Lower lobe of right lung (tissue), 2 donors: Measurements from ENCODE around the gene SLC25A53. TPM values are rescaled to one million over a fixed set of nuclear protein-coding genes. Genes with fewer than 3 reads are reported as not detected.
"Not testable (repeated sequence)": the region's sequence is repeated elsewhere in the genome, so short reads cannot be mapped to it uniquely, and the experiment has no call there.

Experiments
- ATAC-seq, 2 donors: fragments of 200-7000 bp; cut with Tn5 transposase; one replicate each; pipeline ENCODE4 v1.9.1; 2020 to 2022; ENCODE audit warnings: mild to moderate bottlenecking in 2 of 2, moderate library complexity in 2 of 2
- DNase-seq: peaks from one replicate; pipeline ENCODE4 v3.0.0-alpha.2; 2020
- H3K27ac ChIP-seq: fragments of 200-600 bp; one replicate; pipeline ENCODE4 v1.8.0; 2022
- H3K27me3 ChIP-seq: fragments of 200-600 bp; one replicate; pipeline ENCODE4 v1.8.0; 2022; ENCODE audit warnings: low read depth
- H3K36me3 ChIP-seq: fragments of 200-600 bp; one replicate; pipeline ENCODE4 v1.8.0; 2022; ENCODE audit warnings: mild to moderate bottlenecking
- H3K4me1 ChIP-seq: fragments of 200-600 bp; one replicate; pipeline ENCODE4 v1.8.0; 2022
- H3K4me3 ChIP-seq: fragments of 200-600 bp; one replicate; pipeline ENCODE4 v1.8.0; 2022; ENCODE audit warnings: mild to moderate bottlenecking
- H3K9me3 ChIP-seq: fragments of 200-600 bp; one replicate; pipeline ENCODE4 v1.8.0; 2022
- intact Hi-C: fragments of 100-400 bp; cut with DNase I; formaldehyde crosslinking; loops from one replicate; pipeline ENCODE4 v1.11.0; 2022
- total RNA-seq: library from RNA; stranded (reverse); fragmentation: NEBNext Ultra II Directional; extraction: Animal tissue kit (Norgen Biotek cat#: 25700); gene quantifications from one replicate; pipeline ENCODE4 v1.2.1, GENCODE V29; 2021
- TF ChIP-seq, protein P1 (sequence below): fragments of 200-600 bp; IDR thresholded peaks from one replicate; pipeline ENCODE4 v1.8.0; 2022; ENCODE audit warnings: antibody characterized with exemption, mild to moderate bottlenecking
- donor health status: DM: no; HTN: yes; CAD: no; lungs with severe emphysema.

SLC25A53 gene
- total RNA-seq, 1 donor from 2014 or later = 13.4 TPM

DNA sequence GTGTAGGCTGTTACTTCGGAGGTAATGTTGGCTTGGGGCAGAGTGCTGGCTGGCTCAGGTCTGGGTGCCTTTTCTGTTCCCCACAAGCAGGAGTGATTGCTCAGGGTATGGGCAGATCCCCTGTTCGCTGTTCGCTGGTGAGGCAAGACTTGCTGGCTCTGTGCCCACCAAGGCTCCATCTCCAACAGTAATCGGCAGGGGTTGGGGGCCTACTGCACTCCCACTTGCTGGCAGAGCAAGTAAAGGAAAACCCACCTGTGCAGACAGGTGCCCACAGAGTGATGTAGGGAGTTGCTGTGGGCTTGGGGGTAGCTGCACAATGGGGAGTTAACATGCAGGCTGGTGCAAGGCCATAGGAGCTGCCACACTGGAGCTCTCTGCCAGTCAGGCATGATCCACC, 72.7 kb downstream of the SLC25A53 start:
- Histone ChIP-seq H3K27me3 (no peaks in the 10 kb centered on the region), H3K9me3 (no peaks in the 10 kb centered on the region), H3K27ac (no peak overlapping the region), H3K36me3 (no peaks in the 10 kb centered on the region), H3K4me1 (no peaks in the 10 kb centered on the region), H3K4me3 (no peak overlapping the region)
- TF ChIP-seq, protein P1, sequence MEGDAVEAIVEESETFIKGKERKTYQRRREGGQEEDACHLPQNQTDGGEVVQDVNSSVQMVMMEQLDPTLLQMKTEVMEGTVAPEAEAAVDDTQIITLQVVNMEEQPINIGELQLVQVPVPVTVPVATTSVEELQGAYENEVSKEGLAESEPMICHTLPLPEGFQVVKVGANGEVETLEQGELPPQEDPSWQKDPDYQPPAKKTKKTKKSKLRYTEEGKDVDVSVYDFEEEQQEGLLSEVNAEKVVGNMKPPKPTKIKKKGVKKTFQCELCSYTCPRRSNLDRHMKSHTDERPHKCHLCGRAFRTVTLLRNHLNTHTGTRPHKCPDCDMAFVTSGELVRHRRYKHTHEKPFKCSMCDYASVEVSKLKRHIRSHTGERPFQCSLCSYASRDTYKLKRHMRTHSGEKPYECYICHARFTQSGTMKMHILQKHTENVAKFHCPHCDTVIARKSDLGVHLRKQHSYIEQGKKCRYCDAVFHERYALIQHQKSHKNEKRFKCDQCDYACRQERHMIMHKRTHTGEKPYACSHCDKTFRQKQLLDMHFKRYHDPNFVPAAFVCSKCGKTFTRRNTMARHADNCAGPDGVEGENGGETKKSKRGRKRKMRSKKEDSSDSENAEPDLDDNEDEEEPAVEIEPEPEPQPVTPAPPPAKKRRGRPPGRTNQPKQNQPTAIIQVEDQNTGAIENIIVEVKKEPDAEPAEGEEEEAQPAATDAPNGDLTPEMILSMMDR = no peak
- intact Hi-C loops = no loop called here
- DNase-seq (no peak), ATAC-seq (no peak)

DNA sequence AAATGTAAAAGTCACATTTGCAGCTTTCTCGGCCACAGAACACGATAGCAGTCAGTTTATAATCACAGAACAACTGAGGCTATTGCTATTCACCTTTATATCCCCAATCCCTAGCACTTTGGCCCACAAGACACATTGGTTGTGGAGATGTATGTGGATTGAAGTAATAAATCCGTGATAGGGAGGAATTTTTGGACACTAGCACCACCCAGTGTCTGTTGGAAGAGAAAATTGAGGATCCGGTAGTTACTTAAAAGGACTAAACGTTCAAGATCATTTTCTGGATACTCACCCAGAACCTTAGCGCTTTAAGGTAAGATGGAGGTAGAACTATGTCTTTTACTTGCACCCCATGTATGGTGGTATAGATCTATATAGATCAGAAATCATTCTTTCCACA, 79.0 kb downstream of the SLC25A53 start:
- H3K36me3 ChIP-seq, H3K27me3 ChIP-seq, intact Hi-C loops, H3K27ac ChIP-seq, H3K4me1 ChIP-seq, H3K9me3 ChIP-seq, ATAC-seq, H3K4me3 ChIP-seq, DNase-seq: not testable (repeated sequence)

DNA sequence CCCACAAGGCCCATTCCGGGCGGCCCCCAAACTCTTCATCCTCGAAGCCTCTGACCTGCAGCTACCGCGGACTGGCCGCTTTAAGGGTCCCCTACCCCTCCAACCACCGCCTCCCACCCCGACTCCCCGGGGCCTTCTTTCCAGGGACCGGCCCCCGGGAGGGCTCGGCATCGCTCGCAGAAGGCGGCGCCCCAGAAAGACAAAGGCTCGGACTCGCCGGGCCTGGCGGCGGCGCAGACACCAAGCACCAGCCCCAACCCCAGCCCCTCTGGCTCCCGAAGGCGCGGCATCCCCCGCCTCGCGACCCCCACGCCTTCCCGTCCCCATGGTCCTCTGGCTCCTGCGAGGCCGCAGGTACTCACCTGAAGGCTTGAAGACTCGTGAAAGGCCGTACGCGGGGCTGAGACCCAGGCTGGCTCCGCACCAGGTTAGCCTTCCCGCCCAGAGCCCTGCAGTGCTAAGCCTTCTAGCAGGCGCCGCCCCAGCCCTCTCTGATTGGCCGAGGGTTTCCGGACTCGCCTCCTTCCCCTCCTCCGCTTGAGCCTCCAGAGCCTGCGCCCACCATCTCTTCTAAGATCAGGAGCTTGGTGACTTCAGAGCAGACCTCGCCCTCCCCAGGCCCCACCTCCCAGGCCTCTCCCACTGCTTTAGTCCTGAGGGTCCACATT, 80.9 kb downstream of the SLC25A53 start, which contains the start of gene TMSB15C:
Gene TMSB15C (minus strand): TSS at position 459 of the 668 bp plus-strand sequence.
- H3K36me3 ChIP-seq, H3K4me3 ChIP-seq, DNase-seq, H3K4me1 ChIP-seq, intact Hi-C loops, H3K27me3 ChIP-seq, H3K9me3 ChIP-seq, H3K27ac ChIP-seq: not testable (repeated sequence)
- peak; percentile 88 to 94 for ATAC-seq

DNA sequence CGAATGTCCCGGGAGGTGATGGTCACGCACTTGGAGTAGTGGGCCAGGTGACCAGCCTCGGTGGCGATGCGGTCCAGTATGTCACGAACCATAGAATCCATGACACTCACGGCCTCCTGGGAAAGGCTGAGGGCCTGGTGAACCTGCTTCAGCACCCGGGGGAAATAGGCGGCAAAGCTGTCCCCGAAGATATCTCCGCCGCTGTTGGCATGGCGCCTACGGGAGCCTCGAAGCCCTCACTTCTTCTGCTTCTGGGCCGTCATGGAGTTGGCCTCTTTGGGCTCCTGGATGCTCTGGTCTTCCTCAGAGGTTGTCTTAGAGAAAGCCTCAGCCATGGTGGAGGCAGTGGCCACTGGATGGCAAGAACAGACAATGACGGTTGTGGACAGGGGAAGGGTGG, 94.2 kb downstream of the SLC25A53 start:
- ATAC-seq, H3K4me1 ChIP-seq, DNase-seq, H3K9me3 ChIP-seq, H3K27me3 ChIP-seq, H3K36me3 ChIP-seq, intact Hi-C loops, H3K27ac ChIP-seq, H3K4me3 ChIP-seq: not testable (repeated sequence)

DNA sequence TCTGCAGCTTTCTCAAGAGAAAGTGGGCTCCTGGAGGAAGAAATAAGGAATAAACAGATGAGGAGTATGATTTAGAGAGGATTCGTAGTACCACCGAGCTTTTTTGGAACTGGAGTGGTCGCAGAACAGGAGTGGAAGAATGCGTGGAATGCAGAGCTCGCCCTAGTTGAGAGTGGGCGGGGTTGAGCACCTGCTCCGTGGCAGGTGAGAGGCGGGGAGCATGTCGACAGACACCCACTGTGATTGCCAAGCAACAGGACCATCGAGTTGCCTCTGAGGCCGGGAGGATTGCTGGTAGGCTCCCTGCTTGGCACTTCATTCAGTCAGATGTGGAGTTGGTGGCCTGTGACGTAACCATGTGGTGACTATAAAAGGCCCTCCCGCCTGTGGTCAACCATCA, 101.9 kb downstream of the SLC25A53 start:
- peak in 1 of 2 donors; percentile 48 for ATAC-seq
- DNase-seq, H3K27me3 ChIP-seq, H3K4me1 ChIP-seq, intact Hi-C loops, H3K4me3 ChIP-seq, H3K9me3 ChIP-seq, H3K36me3 ChIP-seq, H3K27ac ChIP-seq: not testable (repeated sequence)

Other genes starting within 250 kb of the SLC25A53 start
- 1.2 TPM for gene TMSB15B, start 194.4 kb downstream of the SLC25A53 start, total RNA-seq
- gene H2BW1, start 143.3 kb downstream of the SLC25A53 start, total RNA-seq = not detected
- gene H2BW2, start 117.1 kb downstream of the SLC25A53 start, total RNA-seq = not detected
- gene TMSB15C, start 80.8 kb downstream of the SLC25A53 start, total RNA-seq = 1.2 TPM
- 0.24 TPM for gene ZCCHC18, start 44.5 kb downstream of the SLC25A53 start, total RNA-seq
- gene FAM199X, start 9.4 kb upstream of the SLC25A53 start, total RNA-seq = 16.6 TPM
- gene ESX1, start 97.9 kb upstream of the SLC25A53 start, total RNA-seq = not detected